PFSK-1 (cell line): ENCODE data around the gene JCHAIN.

Experiments used
- FOXP2 ChIP-seq: optimal IDR thresholded peaks from 2 replicates; pipeline ENCODE3; 2011; ENCODE audit warnings: borderline replicate concordance, control low read depth, inconsistent platforms; ENCODE audit not compliant: insufficient read depth; ENCODE audit errors: extremely low read length, extremely low read depth
- POLR2AphosphoS5 ChIP-seq: IDR thresholded peaks from 2 replicates; pipeline ENCODE4 v1.6.1; 2012; ENCODE audit warnings: low read depth, mild to moderate bottlenecking, control low read depth, low read length, moderate library complexity
- SIN3A ChIP-seq: IDR thresholded peaks from 2 replicates; pipeline ENCODE4 v1.6.1; 2012; ENCODE audit warnings: mild to moderate bottlenecking, low read length, moderate library complexity, borderline replicate concordance; ENCODE audit not compliant: insufficient read depth
- TAF1 ChIP-seq: IDR thresholded peaks from 2 replicates; pipeline ENCODE4 v1.6.1; 2012; ENCODE audit warnings: low read length, control low read depth, borderline replicate concordance; ENCODE audit not compliant: insufficient read depth
- TF ChIP-seq, protein P1 (sequence below), 2 experiments: IDR thresholded peaks; 2 replicates each; pipeline versions ENCODE4 v1.6.1 to v1.8.0; 2011 to 2012; ENCODE audit warnings: low read depth in 2 of 2, low read length in 2 of 2, control low read depth in 1 of 2, inconsistent platforms in 1 of 2, mild to moderate bottlenecking in 1 of 2, moderate library complexity in 1 of 2; ENCODE audit not compliant: insufficient read depth in 1 of 2

- no peak for TF ChIP-seq POLR2AphosphoS5
- no peak for TF ChIP-seq SIN3A
- TF ChIP-seq, protein P1, sequence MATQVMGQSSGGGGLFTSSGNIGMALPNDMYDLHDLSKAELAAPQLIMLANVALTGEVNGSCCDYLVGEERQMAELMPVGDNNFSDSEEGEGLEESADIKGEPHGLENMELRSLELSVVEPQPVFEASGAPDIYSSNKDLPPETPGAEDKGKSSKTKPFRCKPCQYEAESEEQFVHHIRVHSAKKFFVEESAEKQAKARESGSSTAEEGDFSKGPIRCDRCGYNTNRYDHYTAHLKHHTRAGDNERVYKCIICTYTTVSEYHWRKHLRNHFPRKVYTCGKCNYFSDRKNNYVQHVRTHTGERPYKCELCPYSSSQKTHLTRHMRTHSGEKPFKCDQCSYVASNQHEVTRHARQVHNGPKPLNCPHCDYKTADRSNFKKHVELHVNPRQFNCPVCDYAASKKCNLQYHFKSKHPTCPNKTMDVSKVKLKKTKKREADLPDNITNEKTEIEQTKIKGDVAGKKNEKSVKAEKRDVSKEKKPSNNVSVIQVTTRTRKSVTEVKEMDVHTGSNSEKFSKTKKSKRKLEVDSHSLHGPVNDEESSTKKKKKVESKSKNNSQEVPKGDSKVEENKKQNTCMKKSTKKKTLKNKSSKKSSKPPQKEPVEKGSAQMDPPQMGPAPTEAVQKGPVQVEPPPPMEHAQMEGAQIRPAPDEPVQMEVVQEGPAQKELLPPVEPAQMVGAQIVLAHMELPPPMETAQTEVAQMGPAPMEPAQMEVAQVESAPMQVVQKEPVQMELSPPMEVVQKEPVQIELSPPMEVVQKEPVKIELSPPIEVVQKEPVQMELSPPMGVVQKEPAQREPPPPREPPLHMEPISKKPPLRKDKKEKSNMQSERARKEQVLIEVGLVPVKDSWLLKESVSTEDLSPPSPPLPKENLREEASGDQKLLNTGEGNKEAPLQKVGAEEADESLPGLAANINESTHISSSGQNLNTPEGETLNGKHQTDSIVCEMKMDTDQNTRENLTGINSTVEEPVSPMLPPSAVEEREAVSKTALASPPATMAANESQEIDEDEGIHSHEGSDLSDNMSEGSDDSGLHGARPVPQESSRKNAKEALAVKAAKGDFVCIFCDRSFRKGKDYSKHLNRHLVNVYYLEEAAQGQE (IDR thresholded peaks at IDR 0.05; ENCODE audit: insufficient read depth in 1 of 2, low read depth in 2 of 2, low read length in 2 of 2) = no peak
- no peak for TF ChIP-seq TAF1
- TF ChIP-seq FOXP2 = no peak
Measured at GRCh38 chr4:70660106-70660505, 6.2 kb downstream of the JCHAIN start.
